Esophagus muscularis mucosa (tissue), 3 donors: ENCODE measurements around the gene CHCHD1.

Source experiments
- POLR2AphosphoS5 ChIP-seq, 2 donors: sonication (generic); formaldehyde crosslinking; IDR thresholded peaks; one replicate each; pipeline ENCODE4 v1.6.1; 2017; ENCODE audit warnings: antibody characterized with exemption in 2 of 2
- TF ChIP-seq, protein P1 (sequence below), 3 experiments: fragments of 200-600 bp in 2 of 3; fragments of 450-650 bp in 1 of 3; sonication (generic) in 2 of 3; IDR thresholded peaks; one replicate each; pipeline ENCODE4 v1.5.1; 2017 to 2019; ENCODE audit warnings: antibody characterized with exemption in 3 of 3, mild to moderate bottlenecking in 2 of 3, moderate library complexity in 1 of 3

GRCh38 chr10:73827346-73828089 is 45.7 kb downstream of the CHCHD1 start:
- TF ChIP-seq, protein P1, sequence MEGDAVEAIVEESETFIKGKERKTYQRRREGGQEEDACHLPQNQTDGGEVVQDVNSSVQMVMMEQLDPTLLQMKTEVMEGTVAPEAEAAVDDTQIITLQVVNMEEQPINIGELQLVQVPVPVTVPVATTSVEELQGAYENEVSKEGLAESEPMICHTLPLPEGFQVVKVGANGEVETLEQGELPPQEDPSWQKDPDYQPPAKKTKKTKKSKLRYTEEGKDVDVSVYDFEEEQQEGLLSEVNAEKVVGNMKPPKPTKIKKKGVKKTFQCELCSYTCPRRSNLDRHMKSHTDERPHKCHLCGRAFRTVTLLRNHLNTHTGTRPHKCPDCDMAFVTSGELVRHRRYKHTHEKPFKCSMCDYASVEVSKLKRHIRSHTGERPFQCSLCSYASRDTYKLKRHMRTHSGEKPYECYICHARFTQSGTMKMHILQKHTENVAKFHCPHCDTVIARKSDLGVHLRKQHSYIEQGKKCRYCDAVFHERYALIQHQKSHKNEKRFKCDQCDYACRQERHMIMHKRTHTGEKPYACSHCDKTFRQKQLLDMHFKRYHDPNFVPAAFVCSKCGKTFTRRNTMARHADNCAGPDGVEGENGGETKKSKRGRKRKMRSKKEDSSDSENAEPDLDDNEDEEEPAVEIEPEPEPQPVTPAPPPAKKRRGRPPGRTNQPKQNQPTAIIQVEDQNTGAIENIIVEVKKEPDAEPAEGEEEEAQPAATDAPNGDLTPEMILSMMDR (IDR thresholded peaks at IDR 0.05), result no peak
- TF ChIP-seq POLR2AphosphoS5 (IDR thresholded peaks at IDR 0.05), result no peak
